Thoracic aorta (tissue), 2 donors: ENCODE measurements around the gene CTIF. TPM values are rescaled to one million over a fixed set of nuclear protein-coding genes. Genes with fewer than 3 reads are reported as not detected.
A peak's percentile ranks its signal among the peaks of the same experiment; 100 is the strongest.

Experiments used
- ATAC-seq: fragments of 150-250 bp; one replicate; pipeline ENCODE4 v1.8.0; 2017; ENCODE audit warnings: low read depth; ENCODE audit not compliant: insufficient number of reproducible peaks, low FRiP score
- DNase-seq: peaks from one replicate; pipeline ENCODE4 v3.0.0-alpha.2; 2020; ENCODE audit warnings: low spot score
- H3K27ac ChIP-seq, 2 donors: fragments of 200-600 bp; sonication (generic); 1 replicate in 1 of 2; 2 replicates in 1 of 2; pipeline ENCODE4 v1.5.1; 2016; ENCODE audit warnings: mild to moderate bottlenecking in 2 of 2, moderate library complexity in 2 of 2
- H3K27me3 ChIP-seq: fragments of 200-600 bp; sonication (generic); replicated peaks from 2 replicates; pipeline ENCODE4 v1.6.0; 2016; ENCODE audit warnings: mild to moderate bottlenecking; ENCODE audit not compliant: insufficient read depth
- H3K36me3 ChIP-seq: fragments of 200-600 bp; sonication (generic); one replicate; pipeline ENCODE4 v1.5.1; 2016
- H3K4me1 ChIP-seq, 2 donors: fragments of 200-600 bp; sonication (generic); 1 replicate in 1 of 2; 2 replicates in 1 of 2; pipeline versions ENCODE4 v1.5.1 to v1.6.0; 2016; ENCODE audit warnings: low read depth in 2 of 2, mild to moderate bottlenecking in 1 of 2; ENCODE audit not compliant: control insufficient read depth in 1 of 2
- H3K4me3 ChIP-seq: fragments of 200-600 bp; sonication (generic); 2 replicates; pipeline ENCODE4 v1.5.1; 2016; ENCODE audit warnings: mild to moderate bottlenecking
- H3K9me3 ChIP-seq: fragments of 200-600 bp; sonication (generic); 2 replicates; pipeline ENCODE4 v1.5.1; 2016
- CTCF ChIP-seq: fragments of 200-600 bp; sonication (generic); IDR thresholded peaks from one replicate; pipeline ENCODE4 v1.5.1; 2019; ENCODE audit warnings: antibody characterized with exemption
- total RNA-seq, 2 donors: library from RNA; depleted of rRNA; stranded (reverse); fragments of >200 nt; gene quantifications; one replicate each; pipeline versions ENCODE4 v1.1.0 to v1.2.3, GENCODE V29; 2016

The CTIF gene
- total RNA-seq, 2 donors from 2014 or later, result 63.3 to 125 TPM

- TF ChIP-seq CTCF, result no peak
- peak overlapping the region; percentile 81 to 93 for H3K27ac ChIP-seq
- peak; percentile 46 for ATAC-seq
- peaks cover 53 to 78% of the 10 kb centered on the region in 2 donors for H3K4me1 ChIP-seq
- no peaks in the 10 kb centered on the region for H3K9me3 ChIP-seq
- no peak for DNase-seq
- no peaks in the 10 kb centered on the region for H3K36me3 ChIP-seq
- peak overlapping the region; percentile 17 for H3K4me3 ChIP-seq
- no peaks in the 10 kb centered on the region for H3K27me3 ChIP-seq
Observed at GRCh38 chr18:48742706-48743475, 204.1 kb downstream of the CTIF start.

- H3K9me3 ChIP-seq, result no peaks in the 10 kb centered on the region
- no peaks in the 10 kb centered on the region for H3K27me3 ChIP-seq
- DNase-seq (no peak), ATAC-seq (no peak)
- TF ChIP-seq CTCF, result no peak
- H3K4me1 ChIP-seq, result peaks cover 53 to 75% of the 10 kb centered on the region in 2 donors
- H3K27ac ChIP-seq, result peak overlapping the region; percentile 81 to 93
- no peaks in the 10 kb centered on the region for H3K36me3 ChIP-seq
- no peak overlapping the region for H3K4me3 ChIP-seq
Observed at GRCh38 chr18:48743886-48744285, 205.1 kb downstream of the CTIF start.

GRCh38 chr18:48745293-48745692 lies 206.5 kb downstream of the CTIF start:
- no peaks in the 10 kb centered on the region for H3K27me3 ChIP-seq

GRCh38 chr18:48749768-48750167 lies 210.9 kb downstream of the CTIF start:
- Histone ChIP-seq H3K9me3 (no peaks in the 10 kb centered on the region), H3K4me1 (peaks cover 20 to 58% of the 10 kb centered on the region in 2 donors), H3K27ac (peak overlapping the region; percentile 84 to 91), H3K27me3 (no peaks in the 10 kb centered on the region), H3K36me3 (no peaks in the 10 kb centered on the region), H3K4me3 (peak overlapping the region; percentile 39)
- TF ChIP-seq CTCF, result peak; percentile 21
- DNase-seq (no peak), ATAC-seq (peak; percentile 73)

More at GRCh38 chr18:48745293-48745692, 206.5 kb downstream of the CTIF start:
- no peaks in the 10 kb centered on the region for H3K36me3 ChIP-seq
- H3K9me3 ChIP-seq, result no peaks in the 10 kb centered on the region
- peak overlapping the region; percentile 81 to 93 for H3K27ac ChIP-seq
- H3K4me3 ChIP-seq, result no peak overlapping the region
- DNase-seq, result no peak
- ATAC-seq, result no peak
- H3K4me1 ChIP-seq, result peaks cover 46 to 74% of the 10 kb centered on the region in 2 donors
- no peak for TF ChIP-seq CTCF

- Histone ChIP-seq H3K4me3 (peak overlapping the region; percentile 39), H3K27me3 (no peaks in the 10 kb centered on the region), H3K36me3 (no peaks in the 10 kb centered on the region), H3K4me1 (peaks cover 15 to 56% of the 10 kb centered on the region in 2 donors), H3K27ac (peak overlapping the region; percentile 84 to 91), H3K9me3 (no peaks in the 10 kb centered on the region)
- ATAC-seq (peak; percentile 2), DNase-seq (no peak)
- no peak for TF ChIP-seq CTCF
Observed at GRCh38 chr18:48750485-48751175, 211.8 kb downstream of the CTIF start.
